Stimulated activated CD8-positive, alpha-beta memory T cell treated with anti-CD3 and anti-CD28 coated beads, Interleukin-12 subunit alpha, Interleukin-12 subunit beta, amount 100 ng/mL, for 4 hours (primary cell): Measurements from ENCODE around the gene NXF1.
"Not testable (repeated sequence)": the region's sequence is repeated elsewhere in the genome, so short reads cannot be mapped to it uniquely, and the experiment has no call there.

Experiments used
- DNase-seq: peaks from one replicate; pipeline ENCODE4 v3.0.0-alpha.2; 2020; ENCODE audit warnings: low read depth

The NXF1 gene

GRCh38 chr11:62832336-62833234, 27.3 kb upstream of the NXF1 start, which contains the start of gene TEX54:
TSS of gene TEX54 (minus strand) at chr11:62832841.
- DNase-seq, result no peak

GRCh38 chr11:62831520-62832335, 26.5 kb upstream of the NXF1 start, which contains the start of gene STX5:
TSS of gene STX5 (minus strand) at chr11:62832051. CDS start at chr11:62831243, 808 bp downstream.
- peak; percentile 98 for DNase-seq

GRCh38 chr11:62830904-62831519, 25.8 kb upstream of the NXF1 start:
- no peak for DNase-seq

GRCh38 chr11:62828130-62828529, 22.9 kb upstream of the NXF1 start:
- not testable (repeated sequence) for DNase-seq

GRCh38 chr11:62823677-62824076, 18.4 kb upstream of the NXF1 start:
- no peak for DNase-seq

GRCh38 chr11:62817129-62817528, 11.9 kb upstream of the NXF1 start:
- DNase-seq, result no peak

- DNase-seq, result no peak
These were observed 11.3 kb upstream of the NXF1 start for GRCh38 chr11:62816557-62816956.

GRCh38 chr11:62811659-62812058, 6.4 kb upstream of the NXF1 start:
- DNase-seq, result no peak

- DNase-seq, result no peak
These were observed 5.5 kb upstream of the NXF1 start for GRCh38 chr11:62810748-62811147.

- no peak for DNase-seq
These were observed 1.4 kb upstream of the NXF1 start for GRCh38 chr11:62806611-62807121.

GRCh38 chr11:62805961-62806441, 761 bp upstream of the NXF1 start:
- DNase-seq, result no peak

GRCh38 chr11:62804310-62805075, 747 bp downstream of the NXF1 start:
- no peak for DNase-seq

GRCh38 chr11:62801071-62801470, 4.2 kb downstream of the NXF1 start:
- DNase-seq, result no peak

- no peak for DNase-seq
These were observed 5.8 kb downstream of the NXF1 start for GRCh38 chr11:62799486-62799885.

GRCh38 chr11:62796281-62796680, 9.0 kb downstream of the NXF1 start:
- DNase-seq, result no peak

- DNase-seq, result no peak
These were observed 11.0 kb downstream of the NXF1 start for GRCh38 chr11:62794201-62794775.

GRCh38 chr11:62792202-62792575, 13.1 kb downstream of the NXF1 start:
- DNase-seq, result no peak

- peak; percentile 80 for DNase-seq
These were observed 13.6 kb downstream of the NXF1 start, which contains the start of gene TMEM223 for GRCh38 chr11:62791501-62792201. TSS of gene TMEM223 (minus strand) at chr11:62792006. CDS start at chr11:62791994, 12 bp downstream.

GRCh38 chr11:62789576-62789975, 15.7 kb downstream of the NXF1 start:
- no peak for DNase-seq

- no peak for DNase-seq
These were observed 16.2 kb downstream of the NXF1 start for GRCh38 chr11:62788991-62789390.
